Mesodermal cell (in vitro differentiated cells): ENCODE results near the gene PGAP3.

Experiments
- H3K27ac ChIP-seq: 2 replicates; pipeline ENCODE4 v1.7.0; 2013; ENCODE audit warnings: mild to moderate bottlenecking, low read depth, low read length, moderate library complexity; ENCODE audit not compliant: severe bottlenecking
- H3K36me3 ChIP-seq: 2 replicates; pipeline ENCODE4 v1.7.1; 2013; ENCODE audit warnings: mild to moderate bottlenecking, low read length, moderate library complexity; ENCODE audit not compliant: control insufficient read depth, insufficient read depth
- H3K4me1 ChIP-seq: one replicate; pipeline ENCODE4 v1.7.1; 2013; ENCODE audit warnings: mild to moderate bottlenecking, low read length; ENCODE audit not compliant: insufficient read depth, control insufficient read depth, poor library complexity, severe bottlenecking
- H3K4me3 ChIP-seq: 2 replicates; pipeline ENCODE4 v1.7.0; 2013; ENCODE audit warnings: low read length, control low read depth, mild to moderate bottlenecking; ENCODE audit not compliant: insufficient read depth, poor library complexity, severe bottlenecking; ENCODE audit errors: extremely low read depth
- H3K9me3 ChIP-seq: 2 replicates; pipeline ENCODE4 v1.7.1; 2013; ENCODE audit warnings: mild to moderate bottlenecking, low read length, moderate library complexity; ENCODE audit not compliant: control insufficient read depth
- WGBS, 2 experiments: methylation state at CpG; one replicate each; pipeline ENCODE4 v1.1.5; 2013; ENCODE audit warnings: missing lambda C conversion rate in 2 of 2; ENCODE audit not compliant: insufficient coverage in 2 of 2; 5-methylcytosine and 5-hydroxymethylcytosine counted together

Gene PGAP3

GRCh38 chr17:39669897-39670735, 17.7 kb downstream of the PGAP3 start:
- peaks cover 9% of the 10 kb centered on the region for H3K4me1 ChIP-seq
- no peak overlapping the region for H3K27ac ChIP-seq
- WGBS, 2 experiments: 93 to 97% methylated on average over 19 to 21 of the region's 23 CpGs
- H3K9me3 ChIP-seq: no peaks in the 10 kb centered on the region
- H3K4me3 ChIP-seq: no peak overlapping the region
- H3K36me3 ChIP-seq: no peaks in the 10 kb centered on the region

GRCh38 chr17:39667945-39668924, 19.6 kb downstream of the PGAP3 start, which contains the start of gene PNMT:
PNMT (plus strand) TSS chr17:39668453; CDS start chr17:39668476, 23 bp downstream.
- Histone ChIP-seq H3K27ac (no peak within 1 kb of the TSS), H3K9me3 (no peaks in the 10 kb centered on the region), H3K36me3 (no peaks in the 10 kb centered on the region), H3K4me1 (peaks cover 20% of the 10 kb centered on the region), H3K4me3 (peak within 1 kb of the TSS; percentile 35)
- 2% methylated on average over 45 to 69 of the region's 85 CpGs for WGBS, 2 experiments

- 10% methylated on average over 18 to 32 of the region's 49 CpGs for WGBS, 2 experiments
- Histone ChIP-seq H3K36me3 (no peaks in the 10 kb centered on the region), H3K4me1 (peaks cover 20% of the 10 kb centered on the region), H3K4me3 (peak overlapping the region; percentile 35), H3K27ac (no peak overlapping the region), H3K9me3 (no peaks in the 10 kb centered on the region)
Observed at GRCh38 chr17:39667262-39667944, 20.5 kb downstream of the PGAP3 start.

- 75 to 78% methylated on average over 8 to 10 of the region's 11 CpGs for WGBS, 2 experiments
- Histone ChIP-seq H3K27ac (no peak overlapping the region), H3K4me1 (peaks cover 20% of the 10 kb centered on the region), H3K9me3 (no peaks in the 10 kb centered on the region), H3K4me3 (no peak overlapping the region), H3K36me3 (no peaks in the 10 kb centered on the region)
Observed at GRCh38 chr17:39666601-39667261, 21.1 kb downstream of the PGAP3 start.

- no peak overlapping the region for H3K4me3 ChIP-seq
- no peak overlapping the region for H3K27ac ChIP-seq
Observed at GRCh38 chr17:39666231-39666600, 21.6 kb downstream of the PGAP3 start.

GRCh38 chr17:39665642-39666224, 22.1 kb downstream of the PGAP3 start:
- peaks cover 20% of the 10 kb centered on the region for H3K4me1 ChIP-seq
- WGBS, 2 experiments: 81 to 88% methylated on average over 10 to 13 of the region's 17 CpGs
- H3K4me3 ChIP-seq: no peak overlapping the region
- no peak overlapping the region for H3K27ac ChIP-seq
- H3K9me3 ChIP-seq: no peaks in the 10 kb centered on the region
- H3K36me3 ChIP-seq: peaks cover 6% of the 10 kb centered on the region

More at GRCh38 chr17:39666231-39666600, 21.6 kb downstream of the PGAP3 start:
- Histone ChIP-seq H3K36me3 (peaks cover 4% of the 10 kb centered on the region), H3K9me3 (no peaks in the 10 kb centered on the region), H3K4me1 (peaks cover 20% of the 10 kb centered on the region)
- 58 to 64% methylated on average over 2 of the region's 2 CpGs for WGBS, 2 experiments

- Histone ChIP-seq H3K27ac (no peak within 1 kb of the TSS), H3K4me1 (peaks cover 20% of the 10 kb centered on the region), H3K36me3 (peaks cover 14% of the 10 kb centered on the region), H3K9me3 (no peaks in the 10 kb centered on the region), H3K4me3 (no peak within 1 kb of the TSS)
- WGBS, 2 experiments: 71 to 80% methylated on average over 13 to 14 of the region's 15 CpGs
Observed at GRCh38 chr17:39664581-39665561, 23.0 kb downstream of the PGAP3 start, which contains the start of gene TCAP. TCAP (plus strand) TSS chr17:39665349; CDS start chr17:39665360, 11 bp downstream.

- WGBS, 2 experiments: 19 to 33% methylated on average over 12 to 13 of the region's 17 CpGs
- Histone ChIP-seq H3K9me3 (no peaks in the 10 kb centered on the region), H3K27ac (no peak overlapping the region), H3K4me1 (peaks cover 20% of the 10 kb centered on the region), H3K36me3 (peaks cover 21% of the 10 kb centered on the region), H3K4me3 (no peak overlapping the region)
Observed at GRCh38 chr17:39663688-39664580, 23.9 kb downstream of the PGAP3 start.
